Hepatocyte (in vitro differentiated cells): ENCODE results near the gene CHMP4B. TPM values are rescaled to one million over a fixed set of nuclear protein-coding genes. Genes with fewer than 3 reads are reported as not detected.

Source experiments
- DNase-seq: peaks from one replicate; pipeline ENCODE4 v3.0.0-alpha.2; 2016; ENCODE audit warnings: low spot score
- H2AFZ ChIP-seq: fragments of 200-600 bp; sonication (generic); 2 replicates; pipeline ENCODE4 v1.6.0; 2016; ENCODE audit warnings: antibody characterized with exemption, mild to moderate bottlenecking
- H3K27ac ChIP-seq: fragments of 200-600 bp; sonication (generic); 2 replicates; pipeline ENCODE4 v1.5.1; 2016; ENCODE audit warnings: mild to moderate bottlenecking
- H3K27me3 ChIP-seq: fragments of 200-600 bp; sonication (generic); 2 replicates; pipeline ENCODE4 v1.6.1; 2016
- H3K36me3 ChIP-seq: fragments of 200-600 bp; sonication (generic); replicated peaks from 2 replicates; pipeline ENCODE4 v1.5.1; 2016; ENCODE audit warnings: low read depth; ENCODE audit not compliant: insufficient read depth
- H3K4me1 ChIP-seq: fragments of 200-600 bp; sonication (generic); 2 replicates; pipeline ENCODE4 v1.5.1; 2016; ENCODE audit warnings: mild to moderate bottlenecking, moderate library complexity; ENCODE audit not compliant: insufficient read depth
- H3K4me2 ChIP-seq: fragments of 200-600 bp; sonication (generic); 2 replicates; pipeline ENCODE4 v1.6.0; 2016
- H3K4me3 ChIP-seq: fragments of 200-600 bp; sonication (generic); 2 replicates; pipeline ENCODE4 v1.5.1; 2016; ENCODE audit warnings: mild to moderate bottlenecking
- H3K79me2 ChIP-seq: fragments of 200-600 bp; sonication (generic); 2 replicates; pipeline ENCODE4 v1.6.0; 2017; ENCODE audit warnings: mild to moderate bottlenecking
- H3K9me2 ChIP-seq: fragments of 200-600 bp; sonication (generic); replicated peaks from 2 replicates; pipeline ENCODE4 v1.6.0; 2017; ENCODE audit warnings: mild to moderate bottlenecking; ENCODE audit not compliant: insufficient read depth
- H3K9me3 ChIP-seq: fragments of 200-600 bp; sonication (generic); 2 replicates; pipeline ENCODE4 v1.5.1; 2016; ENCODE audit warnings: low read depth, mild to moderate bottlenecking
- H4K20me1 ChIP-seq: fragments of 200-600 bp; sonication (generic); 2 replicates; pipeline ENCODE4 v1.6.0; 2016; ENCODE audit warnings: mild to moderate bottlenecking; ENCODE audit not compliant: insufficient read depth, poor library complexity, severe bottlenecking
- EZH2 ChIP-seq: fragments of 200-600 bp; sonication (generic); IDR thresholded peaks from 2 replicates; pipeline ENCODE4 v1.6.1; 2016; ENCODE audit warnings: antibody characterized with exemption, mild to moderate bottlenecking, borderline replicate concordance
- EZH2phosphoT487 ChIP-seq: fragments of 200-600 bp; sonication (generic); IDR thresholded peaks from one replicate; pipeline ENCODE4 v1.6.1; 2018; ENCODE audit warnings: antibody characterized with exemption, mild to moderate bottlenecking, low read depth, moderate library complexity; ENCODE audit not compliant: unreplicated experiment, severe bottlenecking
- WGBS: methylation state at CpG from one replicate; pipeline ENCODE4 v1.1.6; 2016; ENCODE audit warnings: low lambda C conversion rate; ENCODE audit errors: missing lambda C conversion rate; 5-methylcytosine and 5-hydroxymethylcytosine counted together
- polyA plus RNA-seq: library from polyadenylated mRNA; unstranded; fragments of >200 nt; fragmentation: Nextera tagmentation; extraction: Ambion mirVana; gene quantifications from 2 replicates; pipeline ENCODE4 v1.2.1, GENCODE V29; 2016
- total RNA-seq: library from RNA; depleted of rRNA; stranded (reverse); fragments of >200 nt; gene quantifications from 2 replicates; pipeline ENCODE4 v1.2.3, GENCODE V29; 2014
- TF ChIP-seq, protein P1 (sequence below): fragments of 200-600 bp; sonication (generic); IDR thresholded peaks from 2 replicates; pipeline ENCODE4 v1.5.1; 2016; ENCODE audit warnings: antibody characterized with exemption, mild to moderate bottlenecking; ENCODE audit not compliant: poor library complexity

The CHMP4B gene
- total and polyA plus RNA-seq, 2 experiments from 2014 or later, result 8.1 to 95.1 TPM

DNA sequence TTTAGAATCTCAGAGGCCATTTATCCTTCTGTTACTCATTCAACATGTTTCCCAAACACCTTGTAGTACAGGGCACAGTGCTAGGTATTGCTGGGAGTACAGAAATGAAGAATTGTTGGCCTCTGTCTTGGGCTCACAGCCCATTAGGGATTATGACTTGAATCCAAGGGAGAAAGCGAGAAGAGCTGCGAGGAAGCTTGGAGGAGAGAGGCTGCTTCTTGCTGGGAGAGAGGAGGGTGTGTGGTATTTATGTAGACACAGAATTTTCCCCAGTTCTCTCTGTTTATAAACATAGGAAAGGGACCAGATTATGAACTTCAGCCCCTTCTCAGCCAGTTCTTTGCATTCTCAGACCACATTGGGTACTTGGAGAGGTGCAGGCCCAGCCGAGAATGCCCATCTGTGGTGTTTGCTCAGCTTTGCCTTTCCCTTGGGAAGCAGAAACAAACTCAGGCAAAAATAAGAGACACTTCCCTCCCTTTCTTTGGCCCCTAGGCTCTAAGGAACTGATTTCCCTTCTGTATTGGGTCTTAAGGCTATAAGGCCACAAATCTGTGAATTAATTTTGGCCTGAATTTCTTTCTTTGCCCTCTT is 17.9 kb downstream of the CHMP4B start:
- TF ChIP-seq EZH2phosphoT487 (no peak), EZH2 (no peak)
- TF ChIP-seq, protein P1, sequence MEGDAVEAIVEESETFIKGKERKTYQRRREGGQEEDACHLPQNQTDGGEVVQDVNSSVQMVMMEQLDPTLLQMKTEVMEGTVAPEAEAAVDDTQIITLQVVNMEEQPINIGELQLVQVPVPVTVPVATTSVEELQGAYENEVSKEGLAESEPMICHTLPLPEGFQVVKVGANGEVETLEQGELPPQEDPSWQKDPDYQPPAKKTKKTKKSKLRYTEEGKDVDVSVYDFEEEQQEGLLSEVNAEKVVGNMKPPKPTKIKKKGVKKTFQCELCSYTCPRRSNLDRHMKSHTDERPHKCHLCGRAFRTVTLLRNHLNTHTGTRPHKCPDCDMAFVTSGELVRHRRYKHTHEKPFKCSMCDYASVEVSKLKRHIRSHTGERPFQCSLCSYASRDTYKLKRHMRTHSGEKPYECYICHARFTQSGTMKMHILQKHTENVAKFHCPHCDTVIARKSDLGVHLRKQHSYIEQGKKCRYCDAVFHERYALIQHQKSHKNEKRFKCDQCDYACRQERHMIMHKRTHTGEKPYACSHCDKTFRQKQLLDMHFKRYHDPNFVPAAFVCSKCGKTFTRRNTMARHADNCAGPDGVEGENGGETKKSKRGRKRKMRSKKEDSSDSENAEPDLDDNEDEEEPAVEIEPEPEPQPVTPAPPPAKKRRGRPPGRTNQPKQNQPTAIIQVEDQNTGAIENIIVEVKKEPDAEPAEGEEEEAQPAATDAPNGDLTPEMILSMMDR, result no peak
- no peaks in the 10 kb centered on the region for H3K27me3 ChIP-seq
- peak overlapping the region; percentile 56 for H3K4me2 ChIP-seq
- H2AFZ ChIP-seq, result no peak overlapping the region
- peaks cover 98% of the 10 kb centered on the region for H4K20me1 ChIP-seq
- H3K36me3 ChIP-seq, result no peaks in the 10 kb centered on the region
- DNase-seq, result peak; percentile 54
- peaks cover 90% of the 10 kb centered on the region for H3K4me1 ChIP-seq
- H3K9me3 ChIP-seq, result no peaks in the 10 kb centered on the region
- H3K9me2 ChIP-seq, result no peaks in the 10 kb centered on the region
- H3K27ac ChIP-seq, result peak overlapping the region; percentile 84
- H3K79me2 ChIP-seq, result peaks cover 95% of the 10 kb centered on the region
- WGBS, result 34% methylated on average over 3 of the region's 3 CpGs
- H3K4me3 ChIP-seq, result no peak overlapping the region

DNA sequence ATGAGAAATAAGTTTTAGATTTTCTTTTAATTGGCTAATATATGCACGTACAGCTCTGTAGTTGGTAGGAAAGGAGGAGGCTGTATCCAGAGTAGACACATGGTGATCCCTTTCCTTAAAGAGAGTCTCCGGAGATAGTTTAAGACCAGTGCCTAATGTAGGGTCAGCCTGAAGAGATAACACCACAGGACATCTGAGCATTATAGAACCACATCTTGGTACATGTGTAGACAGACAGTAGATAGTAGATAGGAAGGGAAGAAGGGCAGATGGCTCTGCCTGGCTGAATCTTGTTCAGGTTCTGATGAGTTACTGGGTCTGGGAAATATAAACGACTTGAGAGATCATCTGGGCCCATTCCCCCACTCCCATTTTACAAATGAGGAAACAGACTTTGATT is 18.5 kb downstream of the CHMP4B start:
- peak overlapping the region; percentile 56 for H3K4me2 ChIP-seq
- DNase-seq, result no peak
- peak overlapping the region; percentile 84 for H3K27ac ChIP-seq
- no peaks in the 10 kb centered on the region for H3K9me3 ChIP-seq
- H3K4me1 ChIP-seq, result peaks cover 84% of the 10 kb centered on the region
- peaks cover 98% of the 10 kb centered on the region for H4K20me1 ChIP-seq
- no peaks in the 10 kb centered on the region for H3K9me2 ChIP-seq
- no peak overlapping the region for H2AFZ ChIP-seq
- WGBS, result 76% methylated on average over 3 of the region's 3 CpGs
- H3K27me3 ChIP-seq, result no peaks in the 10 kb centered on the region
- no peaks in the 10 kb centered on the region for H3K36me3 ChIP-seq
- H3K79me2 ChIP-seq, result peaks cover 95% of the 10 kb centered on the region
- TF ChIP-seq, protein P1, result no peak
- TF ChIP-seq EZH2phosphoT487 (no peak), EZH2 (no peak)
- H3K4me3 ChIP-seq, result no peak overlapping the region

DNA sequence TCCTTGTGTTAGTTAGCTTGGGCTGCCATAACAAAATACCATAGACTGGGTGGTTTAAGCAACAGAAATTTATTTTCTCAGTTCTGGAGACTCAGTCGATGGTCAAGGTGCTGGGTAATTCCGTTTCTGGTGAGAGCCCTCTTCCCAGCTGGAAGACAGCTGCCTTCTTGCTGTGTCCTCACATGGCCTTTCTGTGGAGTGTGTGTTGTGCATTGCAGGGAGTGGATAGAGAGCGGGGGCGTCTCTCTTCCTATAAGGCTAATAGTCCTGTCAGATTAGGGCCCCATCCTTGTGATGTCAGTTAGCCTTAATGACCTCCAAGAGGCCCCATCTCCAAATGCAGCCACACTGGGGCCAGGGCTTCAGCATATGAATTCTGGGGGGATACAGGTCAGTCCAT is 19.2 kb downstream of the CHMP4B start:
- Histone ChIP-seq H3K27me3 (no peaks in the 10 kb centered on the region), H3K79me2 (peaks cover 95% of the 10 kb centered on the region), H3K4me2 (no peak overlapping the region), H3K4me1 (peaks cover 78% of the 10 kb centered on the region), H3K36me3 (no peaks in the 10 kb centered on the region), H3K9me2 (no peaks in the 10 kb centered on the region), H3K9me3 (no peaks in the 10 kb centered on the region), H2AFZ (no peak overlapping the region), H3K27ac (peak overlapping the region; percentile 84), H3K4me3 (no peak overlapping the region), H4K20me1 (peaks cover 98% of the 10 kb centered on the region)
- 89% methylated on average over 4 of the region's 4 CpGs for WGBS
- TF ChIP-seq, protein P1, result no peak
- TF ChIP-seq EZH2phosphoT487, result no peak
- no peak for TF ChIP-seq EZH2
- DNase-seq, result no peak
